ENCODE results near the gene CDK8.
"Not testable (repeated sequence)": the region's sequence is repeated elsewhere in the genome, so short reads cannot be mapped to it uniquely, and the experiment has no call there.

CDK8 gene

GRCh38 chr13:26253262-26253786, 605 bp upstream of the CDK8 start:
- DNase-seq (ENCODE audit: low spot score) = no peak

- DNase-seq (ENCODE audit: low spot score) = peak; percentile 57
These were observed 718 bp downstream of the CDK8 start for GRCh38 chr13:26254583-26255111.

- DNase-seq (ENCODE audit: low spot score) = no peak
These were observed 1.2 kb downstream of the CDK8 start for GRCh38 chr13:26255115-26255514.

- DNase-seq (ENCODE audit: low spot score) = no peak
These were observed 1.9 kb downstream of the CDK8 start for GRCh38 chr13:26255691-26256277.

- no peak for DNase-seq (ENCODE audit: low spot score)
These were observed 3.1 kb downstream of the CDK8 start for GRCh38 chr13:26257049-26257448.

- DNase-seq (ENCODE audit: low spot score) = no peak
These were observed 5.7 kb downstream of the CDK8 start for GRCh38 chr13:26259634-26260033.

GRCh38 chr13:26262156-26262555, 8.2 kb downstream of the CDK8 start:
- no peak for DNase-seq (ENCODE audit: low spot score)

- DNase-seq (ENCODE audit: low spot score) = no peak
These were observed 12.4 kb downstream of the CDK8 start for GRCh38 chr13:26266311-26266710.

- DNase-seq (ENCODE audit: low spot score) = no peak
These were observed 16.8 kb downstream of the CDK8 start for GRCh38 chr13:26270707-26271106.

- no peak for DNase-seq (ENCODE audit: low spot score)
These were observed 18.7 kb downstream of the CDK8 start for GRCh38 chr13:26272621-26273020.

GRCh38 chr13:26280295-26280694, 26.4 kb downstream of the CDK8 start:
- DNase-seq (ENCODE audit: low spot score) = no peak

- DNase-seq (ENCODE audit: low spot score) = no peak
These were observed 26.9 kb downstream of the CDK8 start for GRCh38 chr13:26280822-26281221.

- DNase-seq (ENCODE audit: low spot score) = not testable (repeated sequence)
These were observed 32.0 kb downstream of the CDK8 start for GRCh38 chr13:26285911-26286310.

- not testable (repeated sequence) for DNase-seq (ENCODE audit: low spot score)
These were observed 34.9 kb downstream of the CDK8 start for GRCh38 chr13:26288838-26289237.

GRCh38 chr13:26295812-26296211, 41.9 kb downstream of the CDK8 start:
- no peak for DNase-seq (ENCODE audit: low spot score)

- no peak for DNase-seq (ENCODE audit: low spot score)
These were observed 45.3 kb downstream of the CDK8 start for GRCh38 chr13:26299168-26299750.

GRCh38 chr13:26300140-26300539, 46.2 kb downstream of the CDK8 start:
- DNase-seq (ENCODE audit: low spot score) = no peak

- DNase-seq (ENCODE audit: low spot score) = no peak
These were observed 51.7 kb downstream of the CDK8 start for GRCh38 chr13:26305676-26306075.

- no peak for DNase-seq (ENCODE audit: low spot score)
These were observed 53.8 kb downstream of the CDK8 start for GRCh38 chr13:26307701-26308100.

- no peak for DNase-seq (ENCODE audit: low spot score)
These were observed 54.3 kb downstream of the CDK8 start for GRCh38 chr13:26308250-26308649.

- DNase-seq (ENCODE audit: low spot score) = no peak
These were observed 54.9 kb downstream of the CDK8 start for GRCh38 chr13:26308836-26309235.

- DNase-seq (ENCODE audit: low spot score) = no peak
These were observed 56.1 kb downstream of the CDK8 start for GRCh38 chr13:26310003-26310402.

- DNase-seq (ENCODE audit: low spot score) = no peak
These were observed 56.5 kb downstream of the CDK8 start for GRCh38 chr13:26310470-26310869.

GRCh38 chr13:26312019-26312418, 58.1 kb downstream of the CDK8 start:
- DNase-seq (ENCODE audit: low spot score) = not testable (repeated sequence)
